Activated B cell treated with CpG ODN at 0.5 μM for 24 hours (primary cell): ENCODE measurements around the gene PALLD. TPM values are rescaled to one million over a fixed set of nuclear protein-coding genes. Genes with fewer than 3 reads are reported as not detected.

Experiments used
- ATAC-seq: fragments of 200-7000 bp; cut with Tn5 transposase; one replicate; pipeline ENCODE4 v1.10.0; 2021; ENCODE audit warnings: low read depth, mild to moderate bottlenecking, moderate library complexity
- CTCF ChIA-PET: fragments of 350-600 bp; sonication (Branson Sonifier 250); formaldehyde crosslinking; loops from one replicate; lab custom pipeline; 2021; ENCODE audit warnings: antibody characterized with exemption; lab: Charles Lee
- POLR2A ChIA-PET: fragments of 350-600 bp; sonication (Branson Sonifier 250); formaldehyde crosslinking; loops from one replicate; lab custom pipeline; 2021; ENCODE audit warnings: antibody characterized with exemption; lab: Charles Lee
- DNase-seq: peaks from one replicate; pipeline ENCODE4 v3.0.0; 2022
- H3K27ac Mint-ChIP-seq: one replicate; pipeline ENCODE4 v1.8.0; 2020; ENCODE audit warnings: mixed read lengths
- H3K27me3 Mint-ChIP-seq: one replicate; pipeline ENCODE4 v1.8.0; 2021; ENCODE audit warnings: mixed read lengths
- H3K36me3 Mint-ChIP-seq: one replicate; pipeline ENCODE4 v1.8.0; 2021; ENCODE audit warnings: low read depth, mixed read lengths
- H3K4me1 Mint-ChIP-seq: one replicate; pipeline ENCODE4 v1.8.0; 2021; ENCODE audit warnings: mixed read lengths
- H3K4me3 Mint-ChIP-seq: one replicate; pipeline ENCODE4 v1.8.0; 2020; ENCODE audit warnings: mild to moderate bottlenecking, mixed read lengths
- H3K9me3 Mint-ChIP-seq: one replicate; pipeline ENCODE4 v1.8.0; 2020; ENCODE audit warnings: mixed read lengths
- CTCF ChIP-seq: fragments of 200-600 bp; IDR thresholded peaks from one replicate; pipeline ENCODE4 v1.8.0; 2022; ENCODE audit warnings: antibody characterized with exemption, mild to moderate bottlenecking
- intact Hi-C: fragments of 100-400 bp; cut with micrococcal nuclease; formaldehyde crosslinking; loops from one replicate; pipeline ENCODE4 v1.15.1; 2024
- total RNA-seq: library from RNA; stranded (reverse); gene quantifications from 2 replicates; pipeline ENCODE4 v1.2.3, GENCODE V29; 2022

Gene PALLD
- total RNA-seq, 1 donor from 2014 or later: 0.44 TPM

- no peaks in the 10 kb centered on the region for H3K36me3 Mint-ChIP-seq
- H3K9me3 Mint-ChIP-seq: no peaks in the 10 kb centered on the region
- peaks cover 4% of the 10 kb centered on the region for H3K27me3 Mint-ChIP-seq
- no peak for ATAC-seq
- no peaks in the 10 kb centered on the region for H3K4me1 Mint-ChIP-seq
- no peak for DNase-seq
- intact Hi-C loops: no loop called here
- no peak overlapping the region for H3K4me3 Mint-ChIP-seq
- CTCF ChIA-PET: no interaction called here
- TF ChIP-seq CTCF: no peak
- no peak overlapping the region for H3K27ac Mint-ChIP-seq
- POLR2A ChIA-PET: no interaction called here
These were observed 268.5 kb downstream of the PALLD start for GRCh38 chr4:168765322-168765721.

- intact Hi-C loops: no loop called here
- CTCF ChIA-PET: no interaction called here
These were observed 268.9 kb downstream of the PALLD start for GRCh38 chr4:168765726-168766125.

GRCh38 chr4:168766604-168767316 lies 269.9 kb downstream of the PALLD start:
- H3K9me3 Mint-ChIP-seq: no peaks in the 10 kb centered on the region
- H3K4me3 Mint-ChIP-seq: no peak overlapping the region
- no peaks in the 10 kb centered on the region for H3K4me1 Mint-ChIP-seq

More at GRCh38 chr4:168765726-168766125, 268.9 kb downstream of the PALLD start:
- Mint-ChIP-seq H3K27ac (no peak overlapping the region), H3K4me1 (no peaks in the 10 kb centered on the region), H3K27me3 (peaks cover 4% of the 10 kb centered on the region), H3K4me3 (no peak overlapping the region), H3K9me3 (no peaks in the 10 kb centered on the region), H3K36me3 (no peaks in the 10 kb centered on the region)
- no peak for ATAC-seq
- DNase-seq: no peak
- POLR2A ChIA-PET: no interaction called here
- TF ChIP-seq CTCF: no peak

GRCh38 chr4:168769416-168769815 lies 272.6 kb downstream of the PALLD start:
- no peak overlapping the region for H3K27ac Mint-ChIP-seq
- H3K27me3 Mint-ChIP-seq: peaks cover 4% of the 10 kb centered on the region
- intact Hi-C loops: no loop called here
- H3K9me3 Mint-ChIP-seq: no peaks in the 10 kb centered on the region
- DNase-seq (no peak), ATAC-seq (no peak)
- POLR2A ChIA-PET: no interaction called here
- no peak overlapping the region for H3K4me3 Mint-ChIP-seq
- no peaks in the 10 kb centered on the region for H3K36me3 Mint-ChIP-seq
- TF ChIP-seq CTCF: no peak
- no peaks in the 10 kb centered on the region for H3K4me1 Mint-ChIP-seq
- CTCF ChIA-PET: no interaction called here

More at GRCh38 chr4:168766604-168767316, 269.9 kb downstream of the PALLD start:
- no peaks in the 10 kb centered on the region for H3K36me3 Mint-ChIP-seq
- POLR2A ChIA-PET: no interaction called here
- TF ChIP-seq CTCF: no peak
- ATAC-seq (no peak), DNase-seq (no peak)
- CTCF ChIA-PET: no interaction called here
- intact Hi-C loops: no loop called here
- no peak overlapping the region for H3K27ac Mint-ChIP-seq
- H3K27me3 Mint-ChIP-seq: peaks cover 4% of the 10 kb centered on the region

DNA sequence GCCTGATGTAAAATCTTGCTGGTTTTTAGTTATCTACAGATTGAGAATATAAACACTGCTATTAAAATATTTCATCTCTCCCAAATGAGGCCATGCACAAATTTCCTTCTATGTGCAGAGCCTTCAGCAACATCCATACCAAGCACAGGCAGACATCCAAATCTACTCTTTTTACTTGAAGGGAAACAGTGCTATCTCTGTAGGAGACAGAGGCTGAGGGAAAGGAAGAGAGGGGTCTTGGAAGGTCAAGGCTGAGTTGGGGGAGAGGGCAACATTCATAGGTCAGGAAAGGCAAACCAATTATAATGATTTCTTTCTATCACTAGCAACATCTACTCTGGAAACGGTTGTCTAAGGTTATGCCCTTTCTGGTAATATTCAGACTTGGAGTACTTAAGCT lies 273.0 kb downstream of the PALLD start:
- Mint-ChIP-seq H3K36me3 (no peaks in the 10 kb centered on the region), H3K4me3 (no peak overlapping the region), H3K4me1 (no peaks in the 10 kb centered on the region), H3K27me3 (peaks cover 4% of the 10 kb centered on the region), H3K9me3 (no peaks in the 10 kb centered on the region), H3K27ac (no peak overlapping the region)
- no peak for TF ChIP-seq CTCF
- CTCF ChIA-PET: no interaction called here
- intact Hi-C loops: no loop called here
- POLR2A ChIA-PET: no interaction called here
- ATAC-seq (no peak), DNase-seq (no peak)
